Peyer's patch (tissue), 4 donors: ENCODE results near the gene TMEM42.

ENCODE experiments used
- POLR2A ChIP-seq, 2 donors: fragments of 450-650 bp; IDR thresholded peaks; one replicate each; pipeline ENCODE4 v1.5.1; 2017; ENCODE audit warnings: antibody characterized with exemption in 2 of 2, mild to moderate bottlenecking in 2 of 2, moderate library complexity in 2 of 2
- TF ChIP-seq, protein P1 (sequence below), 6 experiments: fragments of 450-650 bp in 4 of 6; fragments of 200-600 bp in 2 of 6; sonication (generic) in 1 of 6; IDR thresholded peaks; one replicate each; pipeline ENCODE4 v1.5.1; 2017 to 2019; ENCODE audit warnings: antibody characterized with exemption in 6 of 6, mild to moderate bottlenecking in 3 of 6, moderate library complexity in 1 of 6

DNA sequence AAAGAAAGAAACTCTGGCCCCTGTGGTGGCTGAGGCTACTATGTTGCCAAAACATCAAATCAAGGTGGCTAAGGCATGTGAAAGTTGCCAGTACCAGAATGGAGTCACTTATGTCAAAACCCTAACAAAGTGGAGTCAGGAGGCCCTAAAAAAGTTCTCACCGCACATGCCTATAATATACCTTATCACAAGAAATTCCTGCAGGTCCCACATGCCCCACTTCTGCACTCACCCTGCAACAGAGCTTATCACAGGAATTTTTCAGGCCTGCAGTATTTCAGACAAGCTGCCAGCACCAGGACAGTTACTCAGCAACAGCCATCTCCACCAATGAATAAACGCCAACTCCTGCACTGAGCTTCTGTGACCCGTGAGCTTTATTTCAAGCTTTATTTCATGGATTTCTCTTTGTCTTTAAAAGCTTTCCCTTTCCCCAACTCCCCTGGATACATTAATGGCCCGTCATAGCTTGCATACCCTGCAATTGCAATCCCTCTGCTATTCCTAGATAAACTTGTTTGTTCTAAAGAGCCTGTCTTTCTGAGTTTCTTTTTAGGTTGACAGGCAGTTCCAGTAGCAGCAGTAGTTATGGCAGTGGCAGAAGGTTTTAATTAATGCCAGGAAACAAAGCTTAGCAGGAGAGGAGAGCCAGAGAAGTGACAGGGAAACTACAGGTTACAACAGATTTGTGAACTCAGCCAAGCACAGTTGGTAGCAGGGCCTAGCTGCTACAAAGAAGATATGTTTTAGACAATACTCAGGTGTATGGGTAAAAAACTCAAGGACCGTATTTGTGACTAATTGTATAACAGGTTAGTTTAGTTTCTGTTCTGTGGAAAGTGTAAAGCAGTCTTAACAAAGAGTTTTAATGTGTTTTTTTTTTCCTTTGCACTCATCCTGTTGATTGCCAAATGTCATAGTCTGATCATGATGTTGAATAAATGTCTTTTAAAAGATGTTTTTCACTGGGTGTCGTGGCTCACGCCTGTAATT, 15.9 kb upstream of the TMEM42 start:
- TF ChIP-seq, protein P1, sequence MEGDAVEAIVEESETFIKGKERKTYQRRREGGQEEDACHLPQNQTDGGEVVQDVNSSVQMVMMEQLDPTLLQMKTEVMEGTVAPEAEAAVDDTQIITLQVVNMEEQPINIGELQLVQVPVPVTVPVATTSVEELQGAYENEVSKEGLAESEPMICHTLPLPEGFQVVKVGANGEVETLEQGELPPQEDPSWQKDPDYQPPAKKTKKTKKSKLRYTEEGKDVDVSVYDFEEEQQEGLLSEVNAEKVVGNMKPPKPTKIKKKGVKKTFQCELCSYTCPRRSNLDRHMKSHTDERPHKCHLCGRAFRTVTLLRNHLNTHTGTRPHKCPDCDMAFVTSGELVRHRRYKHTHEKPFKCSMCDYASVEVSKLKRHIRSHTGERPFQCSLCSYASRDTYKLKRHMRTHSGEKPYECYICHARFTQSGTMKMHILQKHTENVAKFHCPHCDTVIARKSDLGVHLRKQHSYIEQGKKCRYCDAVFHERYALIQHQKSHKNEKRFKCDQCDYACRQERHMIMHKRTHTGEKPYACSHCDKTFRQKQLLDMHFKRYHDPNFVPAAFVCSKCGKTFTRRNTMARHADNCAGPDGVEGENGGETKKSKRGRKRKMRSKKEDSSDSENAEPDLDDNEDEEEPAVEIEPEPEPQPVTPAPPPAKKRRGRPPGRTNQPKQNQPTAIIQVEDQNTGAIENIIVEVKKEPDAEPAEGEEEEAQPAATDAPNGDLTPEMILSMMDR (IDR thresholded peaks at IDR 0.05) = no peak
- TF ChIP-seq POLR2A (IDR thresholded peaks at IDR 0.05) = no peak
